SK-N-SH treated with all-trans-retinoic acid at 6 μM for 48 hours (cell line): ENCODE results near the gene ERP44.

Source experiments
- ATAC-seq: fragments of 200-7000 bp; cut with Tn5 transposase; 3 replicates; pipeline ENCODE4 v1.9.1; 2020; ENCODE audit warnings: mild to moderate bottlenecking, moderate library complexity
- ARNTL ChIP-seq: fragments of 450-650 bp; formaldehyde crosslinking; IDR thresholded peaks from 2 replicates; pipeline ENCODE4 v1.5.0; 2020; ENCODE audit warnings: low read depth, mild to moderate bottlenecking, moderate library complexity, borderline replicate concordance
- BACH2 ChIP-seq: fragments of 250-450 bp; sonication (Bioruptor Pico); IDR thresholded peaks from 2 replicates; pipeline ENCODE4 v1.9.0; 2021; ENCODE audit warnings: mild to moderate bottlenecking, borderline replicate concordance
- CREB5 ChIP-seq: fragments of 250-450 bp; sonication (Bioruptor Pico); IDR thresholded peaks from 2 replicates; pipeline ENCODE4 v1.5.1; 2020; ENCODE audit warnings: low read depth, mild to moderate bottlenecking, moderate library complexity
- CSDC2 ChIP-seq: fragments of 250-450 bp; sonication (Bioruptor Pico); IDR thresholded peaks from 2 replicates; pipeline ENCODE4 v1.5.0; 2020; ENCODE audit warnings: mild to moderate bottlenecking, moderate library complexity
- ESRRG ChIP-seq: fragments of 250-450 bp; sonication (Bioruptor Pico); IDR thresholded peaks from 2 replicates; pipeline ENCODE4 v1.6.1; 2021; ENCODE audit warnings: mild to moderate bottlenecking
- GLIS3 ChIP-seq: fragments of 250-450 bp; sonication (Bioruptor Pico); IDR thresholded peaks from 2 replicates; pipeline ENCODE4 v1.5.0; 2020; ENCODE audit warnings: mild to moderate bottlenecking, moderate library complexity
- ISL1 ChIP-seq: fragments of 250-450 bp; sonication (Bioruptor Pico); IDR thresholded peaks from 2 replicates; pipeline ENCODE4 v2.1.2; 2022; ENCODE audit warnings: mild to moderate bottlenecking, moderate library complexity
- OSR1 ChIP-seq: fragments of 250-450 bp; sonication (Bioruptor Pico); IDR thresholded peaks from 2 replicates; pipeline ENCODE4 v1.8.0; 2022; ENCODE audit warnings: moderate library complexity, mild to moderate bottlenecking, inconsistent platforms
- POU6F1 ChIP-seq: fragments of 250-450 bp; sonication (Bioruptor Pico); IDR thresholded peaks from 2 replicates; pipeline ENCODE4 v1.8.0; 2021; ENCODE audit warnings: low read depth, mild to moderate bottlenecking, moderate library complexity, borderline replicate concordance
- PPARA ChIP-seq: fragments of 250-450 bp; sonication (Bioruptor Pico); IDR thresholded peaks from 2 replicates; pipeline ENCODE4 v1.5.0; 2020; ENCODE audit warnings: mild to moderate bottlenecking, borderline replicate concordance
- RARB ChIP-seq: fragments of 250-450 bp; sonication (Bioruptor Pico); IDR thresholded peaks from 2 replicates; pipeline ENCODE4 v1.8.0; 2021; ENCODE audit warnings: mild to moderate bottlenecking, moderate library complexity
- SNAI2 ChIP-seq: fragments of 250-450 bp; sonication (Bioruptor Pico); IDR thresholded peaks from 2 replicates; pipeline ENCODE4 v1.5.0; 2020; ENCODE audit warnings: mild to moderate bottlenecking, moderate library complexity
- TCF4 ChIP-seq: fragments of 250-450 bp; sonication (Bioruptor Pico); IDR thresholded peaks from 2 replicates; pipeline ENCODE4 v1.8.0; 2021; ENCODE audit warnings: mild to moderate bottlenecking, moderate library complexity, borderline replicate concordance
- TOX ChIP-seq: fragments of 250-450 bp; sonication (Bioruptor Pico); IDR thresholded peaks from 2 replicates; pipeline ENCODE4 v1.8.0; 2021; ENCODE audit warnings: mild to moderate bottlenecking, moderate library complexity, borderline replicate concordance
- TSHZ2 ChIP-seq: fragments of 250-450 bp; sonication (Bioruptor Pico); IDR thresholded peaks from 2 replicates; pipeline ENCODE4 v1.5.0; 2020; ENCODE audit warnings: mild to moderate bottlenecking, moderate library complexity
- ZFP3 ChIP-seq: fragments of 250-450 bp; sonication (Bioruptor Pico); IDR thresholded peaks from 2 replicates; pipeline ENCODE4 v1.5.0; 2020; ENCODE audit warnings: mild to moderate bottlenecking, moderate library complexity
- ZFP30 ChIP-seq: fragments of 450-650 bp; formaldehyde crosslinking; IDR thresholded peaks from 2 replicates; pipeline ENCODE4 v1.5.0; 2022; ENCODE audit warnings: mild to moderate bottlenecking, moderate library complexity
- ZNF70 ChIP-seq: fragments of 450-650 bp; formaldehyde crosslinking; IDR thresholded peaks from 2 replicates; pipeline ENCODE4 v1.5.0; 2020; ENCODE audit warnings: mild to moderate bottlenecking, moderate library complexity
- ZNF8 ChIP-seq: fragments of 450-650 bp; formaldehyde crosslinking; IDR thresholded peaks from 2 replicates; pipeline ENCODE4 v1.5.0; 2020; ENCODE audit warnings: mild to moderate bottlenecking, moderate library complexity
- TF ChIP-seq, protein P1 (sequence below): fragments of 250-450 bp; sonication (Bioruptor Pico); IDR thresholded peaks from 2 replicates; pipeline ENCODE4 v1.5.1; 2021; ENCODE audit warnings: mild to moderate bottlenecking, moderate library complexity
- TF ChIP-seq, protein P2 (sequence below): fragments of 250-450 bp; sonication (Bioruptor Pico); IDR thresholded peaks from 2 replicates; pipeline ENCODE4 v1.8.0; 2020; ENCODE audit warnings: mild to moderate bottlenecking, moderate library complexity, borderline replicate concordance

Gene ERP44

DNA sequence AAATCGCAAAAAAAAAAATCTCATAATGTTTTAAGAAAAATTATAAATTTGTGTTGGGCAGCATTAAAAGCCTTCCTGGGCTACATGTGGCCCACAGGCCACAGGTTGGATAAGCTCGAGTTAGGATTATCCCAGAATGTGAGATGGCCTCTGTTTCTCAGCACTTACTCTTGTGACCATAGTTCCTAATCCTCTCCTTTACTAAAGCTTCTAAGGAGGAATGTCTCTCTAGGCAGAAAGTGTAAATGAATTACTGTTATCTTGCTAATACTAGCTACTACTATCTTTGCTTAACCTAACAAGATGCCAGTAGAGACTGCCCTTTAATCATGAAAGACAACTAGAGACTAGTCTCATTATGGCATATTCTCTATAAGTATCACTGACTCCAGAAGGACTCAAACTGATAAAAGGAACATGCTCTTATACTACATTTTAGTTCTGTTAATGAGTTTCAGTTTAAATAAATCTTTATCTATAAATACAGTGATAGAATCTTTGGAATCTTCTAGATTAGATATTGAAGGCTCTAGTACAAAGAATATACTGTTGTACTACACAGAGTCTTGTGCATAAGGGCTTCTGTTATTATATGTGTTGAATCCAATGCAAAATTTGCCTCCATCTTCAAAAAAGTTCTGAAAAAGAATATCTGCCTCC is 14.0 kb upstream of the ERP44 start:
- no peak for ATAC-seq

DNA sequence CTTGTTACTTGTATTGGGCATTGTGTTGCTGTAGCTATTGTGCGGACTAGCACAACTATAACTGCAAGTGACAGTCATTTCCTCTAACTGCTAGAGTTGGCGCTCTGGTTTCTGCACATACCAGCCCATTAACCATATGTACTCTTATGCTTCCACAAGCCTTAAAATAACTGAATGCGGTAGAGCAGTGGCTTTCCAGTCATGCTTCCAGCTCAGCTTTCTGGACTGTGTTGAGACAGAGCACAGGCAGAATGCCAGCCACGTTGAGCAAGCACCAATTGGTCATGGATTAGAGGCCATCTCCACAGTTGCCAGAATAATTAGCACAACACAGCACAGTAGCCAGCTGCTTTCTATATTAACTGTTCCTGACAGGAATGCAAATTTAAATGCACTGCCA is 12.4 kb upstream of the ERP44 start:
- peak; percentile 99 for ATAC-seq
- TF ChIP-seq ISL1 = 0 out of 2 replicates have a peak, but pooled peaks have one; percentile 25
- TF ChIP-seq ARNTL = no peak

More for the DNA sequence above, 14.0 kb upstream of the ERP44 start:
- TF ChIP-seq GLIS3 (CRISPR knock-in tag) = no peak
- no peak for TF ChIP-seq ZFP3
- TF ChIP-seq, protein P1, sequence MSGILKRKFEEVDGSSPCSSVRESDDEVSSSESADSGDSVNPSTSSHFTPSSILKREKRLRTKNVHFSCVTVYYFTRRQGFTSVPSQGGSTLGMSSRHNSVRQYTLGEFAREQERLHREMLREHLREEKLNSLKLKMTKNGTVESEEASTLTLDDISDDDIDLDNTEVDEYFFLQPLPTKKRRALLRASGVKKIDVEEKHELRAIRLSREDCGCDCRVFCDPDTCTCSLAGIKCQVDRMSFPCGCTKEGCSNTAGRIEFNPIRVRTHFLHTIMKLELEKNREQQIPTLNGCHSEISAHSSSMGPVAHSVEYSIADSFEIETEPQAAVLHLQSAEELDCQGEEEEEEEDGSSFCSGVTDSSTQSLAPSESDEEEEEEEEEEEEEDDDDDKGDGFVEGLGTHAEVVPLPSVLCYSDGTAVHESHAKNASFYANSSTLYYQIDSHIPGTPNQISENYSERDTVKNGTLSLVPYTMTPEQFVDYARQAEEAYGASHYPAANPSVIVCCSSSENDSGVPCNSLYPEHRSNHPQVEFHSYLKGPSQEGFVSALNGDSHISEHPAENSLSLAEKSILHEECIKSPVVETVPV = no peak
- TF ChIP-seq ARNTL = no peak
- no peak for TF ChIP-seq CREB5 (CRISPR knock-in tag)
- TF ChIP-seq TOX = no peak
- TF ChIP-seq CSDC2 (CRISPR knock-in tag) = no peak
- no peak for TF ChIP-seq ISL1
- TF ChIP-seq ZNF70 = no peak
- TF ChIP-seq, protein P2, sequence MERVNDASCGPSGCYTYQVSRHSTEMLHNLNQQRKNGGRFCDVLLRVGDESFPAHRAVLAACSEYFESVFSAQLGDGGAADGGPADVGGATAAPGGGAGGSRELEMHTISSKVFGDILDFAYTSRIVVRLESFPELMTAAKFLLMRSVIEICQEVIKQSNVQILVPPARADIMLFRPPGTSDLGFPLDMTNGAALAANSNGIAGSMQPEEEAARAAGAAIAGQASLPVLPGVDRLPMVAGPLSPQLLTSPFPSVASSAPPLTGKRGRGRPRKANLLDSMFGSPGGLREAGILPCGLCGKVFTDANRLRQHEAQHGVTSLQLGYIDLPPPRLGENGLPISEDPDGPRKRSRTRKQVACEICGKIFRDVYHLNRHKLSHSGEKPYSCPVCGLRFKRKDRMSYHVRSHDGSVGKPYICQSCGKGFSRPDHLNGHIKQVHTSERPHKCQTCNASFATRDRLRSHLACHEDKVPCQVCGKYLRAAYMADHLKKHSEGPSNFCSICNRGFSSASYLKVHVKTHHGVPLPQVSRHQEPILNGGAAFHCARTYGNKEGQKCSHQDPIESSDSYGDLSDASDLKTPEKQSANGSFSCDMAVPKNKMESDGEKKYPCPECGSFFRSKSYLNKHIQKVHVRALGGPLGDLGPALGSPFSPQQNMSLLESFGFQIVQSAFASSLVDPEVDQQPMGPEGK (CRISPR knock-in tag) = no peak
- TF ChIP-seq TSHZ2 (CRISPR knock-in tag) = no peak
- no peak for TF ChIP-seq BACH2 (CRISPR knock-in tag)
- TF ChIP-seq POU6F1 (CRISPR knock-in tag) = no peak
- TF ChIP-seq ESRRG = no peak
- no peak for TF ChIP-seq PPARA (CRISPR knock-in tag)
- TF ChIP-seq TCF4 (CRISPR knock-in tag) = no peak
- TF ChIP-seq RARB (CRISPR knock-in tag) = no peak
- no peak for TF ChIP-seq ZNF8 (CRISPR knock-in tag)
- TF ChIP-seq OSR1 (CRISPR knock-in tag) = no peak

DNA sequence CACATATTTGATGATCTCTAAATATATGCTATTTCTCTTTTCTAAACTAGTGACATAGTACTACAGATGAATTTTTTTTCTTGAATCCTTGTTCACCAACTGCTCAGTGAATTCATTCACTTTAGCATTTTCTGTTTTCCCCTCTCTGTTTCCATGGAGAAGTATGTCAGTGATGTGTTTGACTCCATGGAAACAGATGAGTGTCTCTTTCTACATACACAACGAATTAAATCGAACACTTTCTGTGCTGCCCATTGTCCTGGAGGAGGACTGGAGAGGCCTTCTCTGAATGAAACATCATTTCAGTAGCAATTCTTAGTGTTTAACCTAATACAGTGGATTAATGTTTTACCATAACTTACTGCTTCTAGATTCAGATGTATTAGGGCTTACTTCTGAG is 9.8 kb upstream of the ERP44 start:
- no peak for TF ChIP-seq TCF4 (CRISPR knock-in tag)
- ATAC-seq = no peak

- ATAC-seq = no peak
- TF ChIP-seq ESRRG = no peak
- TF ChIP-seq SNAI2 (CRISPR knock-in tag) = no peak
- no peak for TF ChIP-seq ARNTL
- TF ChIP-seq ZFP30 (CRISPR knock-in tag) = no peak
- no peak for TF ChIP-seq CSDC2 (CRISPR knock-in tag)
- TF ChIP-seq TSHZ2 (CRISPR knock-in tag) = no peak
- no peak for TF ChIP-seq TCF4 (CRISPR knock-in tag)
- TF ChIP-seq BACH2 (CRISPR knock-in tag) = no peak
- no peak for TF ChIP-seq PPARA (CRISPR knock-in tag)
- TF ChIP-seq POU6F1 (CRISPR knock-in tag) = no peak
Observed at GRCh38 chr9:100106616-100107015, 7.8 kb upstream of the ERP44 start.
